Esophagus squamous epithelium (tissue), 4 donors: ENCODE measurements around the gene KCTD20.

Experiments used
- CTCF ChIP-seq, 6 experiments: fragments of 450-650 bp in 4 of 6; fragments of 200-600 bp in 2 of 6; sonication (generic) in 2 of 6; IDR thresholded peaks; one replicate each; pipeline ENCODE4 v1.5.1; 2016 to 2019; ENCODE audit warnings: antibody characterized with exemption in 6 of 6, mild to moderate bottlenecking in 4 of 6, moderate library complexity in 4 of 6
- POLR2A ChIP-seq, 4 donors: fragments of 450-650 bp; IDR thresholded peaks; one replicate each; pipeline ENCODE4 v1.6.1; 2017; ENCODE audit warnings: antibody characterized with exemption in 4 of 4, mild to moderate bottlenecking in 4 of 4, moderate library complexity in 3 of 4

GRCh38 chr6:36499918-36500317 lies 57.1 kb downstream of the KCTD20 start:
- TF ChIP-seq CTCF (IDR thresholded peaks at IDR 0.05): no peak
- no peak for TF ChIP-seq POLR2A (IDR thresholded peaks at IDR 0.05)
